ENCODE measurements around the gene COPS2. TPM values are rescaled to one million over a fixed set of nuclear protein-coding genes. Genes with fewer than 3 reads are reported as not detected.

The COPS2 gene
- total and polyA plus RNA-seq, 2 of the 13 experiments (the other 11 are each of a cell fraction or from before 2014, with no cell fraction given): 37.8 to 66.3 TPM

DNA sequence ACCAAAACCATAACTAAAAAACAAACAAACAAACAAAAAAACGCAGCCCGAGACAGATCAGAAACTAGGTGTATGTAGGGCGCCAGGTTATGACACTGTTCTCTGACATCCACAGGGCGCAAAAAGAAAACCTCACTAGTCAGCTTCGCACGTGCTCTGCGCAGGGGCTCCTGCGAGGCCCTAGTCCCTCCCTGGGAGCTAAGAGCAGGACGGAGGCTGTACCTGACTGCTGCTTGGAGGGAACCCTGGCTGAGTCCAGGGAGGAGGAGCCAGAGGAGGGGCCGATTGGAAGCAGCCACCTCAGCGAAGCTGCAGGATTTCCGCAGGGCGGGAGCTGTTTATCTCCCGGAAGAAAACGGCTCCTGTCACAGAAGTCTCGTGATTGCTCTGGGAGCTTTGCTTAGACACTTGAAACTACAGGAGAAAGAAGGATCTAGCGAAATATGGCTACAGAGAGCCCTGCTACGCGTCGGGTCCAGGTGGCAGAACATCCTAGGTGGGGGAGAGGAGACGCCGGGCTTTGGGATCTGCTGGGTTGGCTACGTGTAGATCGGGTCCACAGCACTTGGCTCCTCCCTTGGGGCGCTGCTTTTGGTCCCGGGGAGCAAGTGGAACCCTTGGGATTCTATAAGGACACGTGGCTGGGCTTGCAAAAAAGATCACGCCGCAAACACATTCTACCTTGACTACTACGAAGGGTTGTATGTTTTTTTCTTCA is 14.6 kb upstream of the COPS2 start, which contains the start of gene GALK2 (continued):
- TF ChIP-seq, protein P1, sequence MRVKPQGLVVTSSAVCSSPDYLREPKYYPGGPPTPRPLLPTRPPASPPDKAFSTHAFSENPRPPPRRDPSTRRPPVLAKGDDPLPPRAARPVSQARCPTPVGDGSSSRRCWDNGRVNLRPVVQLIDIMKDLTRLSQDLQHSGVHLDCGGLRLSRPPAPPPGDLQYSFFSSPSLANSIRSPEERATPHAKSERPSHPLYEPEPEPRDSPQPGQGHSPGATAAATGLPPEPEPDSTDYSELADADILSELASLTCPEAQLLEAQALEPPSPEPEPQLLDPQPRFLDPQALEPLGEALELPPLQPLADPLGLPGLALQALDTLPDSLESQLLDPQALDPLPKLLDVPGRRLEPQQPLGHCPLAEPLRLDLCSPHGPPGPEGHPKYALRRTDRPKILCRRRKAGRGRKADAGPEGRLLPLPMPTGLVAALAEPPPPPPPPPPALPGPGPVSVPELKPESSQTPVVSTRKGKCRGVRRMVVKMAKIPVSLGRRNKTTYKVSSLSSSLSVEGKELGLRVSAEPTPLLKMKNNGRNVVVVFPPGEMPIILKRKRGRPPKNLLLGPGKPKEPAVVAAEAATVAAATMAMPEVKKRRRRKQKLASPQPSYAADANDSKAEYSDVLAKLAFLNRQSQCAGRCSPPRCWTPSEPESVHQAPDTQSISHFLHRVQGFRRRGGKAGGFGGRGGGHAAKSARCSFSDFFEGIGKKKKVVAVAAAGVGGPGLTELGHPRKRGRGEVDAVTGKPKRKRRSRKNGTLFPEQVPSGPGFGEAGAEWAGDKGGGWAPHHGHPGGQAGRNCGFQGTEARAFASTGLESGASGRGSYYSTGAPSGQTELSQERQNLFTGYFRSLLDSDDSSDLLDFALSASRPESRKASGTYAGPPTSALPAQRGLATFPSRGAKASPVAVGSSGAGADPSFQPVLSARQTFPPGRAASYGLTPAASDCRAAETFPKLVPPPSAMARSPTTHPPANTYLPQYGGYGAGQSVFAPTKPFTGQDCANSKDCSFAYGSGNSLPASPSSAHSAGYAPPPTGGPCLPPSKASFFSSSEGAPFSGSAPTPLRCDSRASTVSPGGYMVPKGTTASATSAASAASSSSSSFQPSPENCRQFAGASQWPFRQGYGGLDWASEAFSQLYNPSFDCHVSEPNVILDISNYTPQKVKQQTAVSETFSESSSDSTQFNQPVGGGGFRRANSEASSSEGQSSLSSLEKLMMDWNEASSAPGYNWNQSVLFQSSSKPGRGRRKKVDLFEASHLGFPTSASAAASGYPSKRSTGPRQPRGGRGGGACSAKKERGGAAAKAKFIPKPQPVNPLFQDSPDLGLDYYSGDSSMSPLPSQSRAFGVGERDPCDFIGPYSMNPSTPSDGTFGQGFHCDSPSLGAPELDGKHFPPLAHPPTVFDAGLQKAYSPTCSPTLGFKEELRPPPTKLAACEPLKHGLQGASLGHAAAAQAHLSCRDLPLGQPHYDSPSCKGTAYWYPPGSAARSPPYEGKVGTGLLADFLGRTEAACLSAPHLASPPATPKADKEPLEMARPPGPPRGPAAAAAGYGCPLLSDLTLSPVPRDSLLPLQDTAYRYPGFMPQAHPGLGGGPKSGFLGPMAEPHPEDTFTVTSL (CRISPR knock-in tag; IDR thresholded peaks at IDR 0.05; ENCODE audit: borderline replicate concordance): 0 out of 2 replicates have a peak, but pooled peaks have one; percentile 36
- TF ChIP-seq EZH2 (conservative IDR thresholded peaks at IDR 0.05; ENCODE audit: low read depth, low read length): no peak
- TF ChIP-seq TEAD3 (CRISPR knock-in tag; optimal IDR thresholded peaks at IDR 0.05; ENCODE audit: borderline replicate concordance): no peak
- TF ChIP-seq GATA4 (IDR thresholded peaks at IDR 0.05; ENCODE audit: borderline replicate concordance, low read depth): no peak
- peak; percentile 48 for TF ChIP-seq MAFF (IDR thresholded peaks at IDR 0.05; ENCODE audit: low read depth, low read length)
- TF ChIP-seq KLF11 (CRISPR knock-in tag; IDR thresholded peaks at IDR 0.05): no peak
- no peak for TF ChIP-seq ATRX (CRISPR knock-in tag; IDR thresholded peaks at IDR 0.05; ENCODE audit: borderline replicate concordance)
- TF ChIP-seq, protein P2, sequence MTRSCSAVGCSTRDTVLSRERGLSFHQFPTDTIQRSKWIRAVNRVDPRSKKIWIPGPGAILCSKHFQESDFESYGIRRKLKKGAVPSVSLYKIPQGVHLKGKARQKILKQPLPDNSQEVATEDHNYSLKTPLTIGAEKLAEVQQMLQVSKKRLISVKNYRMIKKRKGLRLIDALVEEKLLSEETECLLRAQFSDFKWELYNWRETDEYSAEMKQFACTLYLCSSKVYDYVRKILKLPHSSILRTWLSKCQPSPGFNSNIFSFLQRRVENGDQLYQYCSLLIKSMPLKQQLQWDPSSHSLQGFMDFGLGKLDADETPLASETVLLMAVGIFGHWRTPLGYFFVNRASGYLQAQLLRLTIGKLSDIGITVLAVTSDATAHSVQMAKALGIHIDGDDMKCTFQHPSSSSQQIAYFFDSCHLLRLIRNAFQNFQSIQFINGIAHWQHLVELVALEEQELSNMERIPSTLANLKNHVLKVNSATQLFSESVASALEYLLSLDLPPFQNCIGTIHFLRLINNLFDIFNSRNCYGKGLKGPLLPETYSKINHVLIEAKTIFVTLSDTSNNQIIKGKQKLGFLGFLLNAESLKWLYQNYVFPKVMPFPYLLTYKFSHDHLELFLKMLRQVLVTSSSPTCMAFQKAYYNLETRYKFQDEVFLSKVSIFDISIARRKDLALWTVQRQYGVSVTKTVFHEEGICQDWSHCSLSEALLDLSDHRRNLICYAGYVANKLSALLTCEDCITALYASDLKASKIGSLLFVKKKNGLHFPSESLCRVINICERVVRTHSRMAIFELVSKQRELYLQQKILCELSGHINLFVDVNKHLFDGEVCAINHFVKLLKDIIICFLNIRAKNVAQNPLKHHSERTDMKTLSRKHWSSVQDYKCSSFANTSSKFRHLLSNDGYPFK (CRISPR knock-in tag; IDR thresholded peaks at IDR 0.05; ENCODE audit: borderline replicate concordance): peak; percentile 76; the same call in 1 of the 2 replicates
- TF ChIP-seq MZF1 (CRISPR knock-in tag; IDR thresholded peaks at IDR 0.05; ENCODE audit: borderline replicate concordance): no peak
- peak; percentile 62 for TF ChIP-seq ZFY (CRISPR knock-in tag; IDR thresholded peaks at IDR 0.05)
- TF ChIP-seq SMAD3 (CRISPR knock-in tag; IDR thresholded peaks at IDR 0.05): 0 out of 2 replicates have a peak, but pooled peaks have one; percentile 59
- 0 out of 2 replicates have a peak, but pooled peaks have one; percentile 69 for TF ChIP-seq CC2D1A (CRISPR knock-in tag; IDR thresholded peaks at IDR 0.05)
- TF ChIP-seq, protein P3, sequence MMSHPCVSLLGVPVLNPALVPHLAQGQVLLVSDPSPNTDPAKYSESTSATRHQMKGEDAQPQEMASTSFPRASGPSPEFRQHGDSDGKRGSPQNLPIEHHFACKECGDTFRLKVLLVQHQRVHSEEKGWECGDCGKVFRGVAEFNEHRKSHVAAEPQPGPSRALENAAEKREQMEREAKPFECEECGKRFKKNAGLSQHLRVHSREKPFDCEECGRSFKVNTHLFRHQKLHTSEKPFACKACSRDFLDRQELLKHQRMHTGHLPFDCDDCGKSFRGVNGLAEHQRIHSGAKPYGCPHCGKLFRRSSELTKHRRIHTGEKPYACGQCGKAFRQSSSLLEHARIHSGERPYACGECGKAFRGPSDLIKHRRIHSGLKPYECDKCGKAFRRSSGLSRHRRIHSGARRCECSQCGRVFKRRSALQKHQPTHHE (CRISPR knock-in tag; IDR thresholded peaks at IDR 0.05; ENCODE audit: borderline replicate concordance): no peak; the same call in 1 of the 2 replicates
- TF ChIP-seq, protein P4, sequence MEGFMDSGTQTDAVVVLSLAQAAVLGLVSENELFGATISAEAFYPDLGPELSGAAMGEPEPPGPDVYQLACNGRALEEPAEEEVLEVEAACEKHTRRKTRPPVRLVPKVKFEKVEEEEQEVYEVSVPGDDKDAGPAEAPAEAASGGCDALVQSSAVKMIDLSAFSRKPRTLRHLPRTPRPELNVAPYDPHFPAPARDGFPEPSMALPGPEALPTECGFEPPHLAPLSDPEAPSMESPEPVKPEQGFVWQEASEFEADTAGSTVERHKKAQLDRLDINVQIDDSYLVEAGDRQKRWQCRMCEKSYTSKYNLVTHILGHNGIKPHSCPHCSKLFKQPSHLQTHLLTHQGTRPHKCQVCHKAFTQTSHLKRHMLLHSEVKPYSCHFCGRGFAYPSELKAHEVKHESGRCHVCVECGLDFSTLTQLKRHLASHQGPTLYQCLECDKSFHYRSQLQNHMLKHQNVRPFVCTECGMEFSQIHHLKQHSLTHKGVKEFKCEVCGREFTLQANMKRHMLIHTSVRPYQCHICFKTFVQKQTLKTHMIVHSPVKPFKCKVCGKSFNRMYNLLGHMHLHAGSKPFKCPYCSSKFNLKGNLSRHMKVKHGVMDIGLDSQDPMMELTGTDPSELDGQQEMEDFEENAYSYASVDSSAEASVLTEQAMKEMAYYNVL (CRISPR knock-in tag; IDR thresholded peaks at IDR 0.05; ENCODE audit: borderline replicate concordance): peak; percentile 44; the same call in 1 of the 2 replicates
- no peak for TF ChIP-seq CHCHD3 (CRISPR knock-in tag; IDR thresholded peaks at IDR 0.05)
- TF ChIP-seq JUNB (CRISPR knock-in tag; IDR thresholded peaks at IDR 0.05; ENCODE audit: borderline replicate concordance): no peak
- TF ChIP-seq ISL2 (CRISPR knock-in tag; IDR thresholded peaks at IDR 0.05): no peak
- TF ChIP-seq TGIF2 (CRISPR knock-in tag; IDR thresholded peaks at IDR 0.05): peak; percentile 87

All from HepG2 (cell line).